EL (cell line): ENCODE results near the gene RAB11FIP3.
"Not testable (repeated sequence)": the region's sequence is repeated elsewhere in the genome, so short reads cannot be mapped to it uniquely, and the experiment has no call there.

ENCODE experiments used
- DNase-seq: peaks from one replicate; pipeline ENCODE4 v3.0.0-alpha.2; 2016

Gene RAB11FIP3

GRCh38 chr16:392450-393030 is 32.9 kb upstream of the RAB11FIP3 start:
- DNase-seq: no peak

GRCh38 chr16:396199-396598 is 29.2 kb upstream of the RAB11FIP3 start:
- no peak for DNase-seq

GRCh38 chr16:396605-397004 is 28.8 kb upstream of the RAB11FIP3 start:
- DNase-seq: peak; percentile 67

- DNase-seq: peak; percentile 46
These were observed 28.3 kb upstream of the RAB11FIP3 start, which contains the start of gene NME4 for GRCh38 chr16:397135-397661. Gene NME4, plus strand, starts transcription at chr16:397199. Its CDS starts 24 bp downstream, at chr16:397223.

- DNase-seq: peak; percentile 77
These were observed 27.6 kb upstream of the RAB11FIP3 start for GRCh38 chr16:397736-398332.

- no peak for DNase-seq
These were observed 26.7 kb upstream of the RAB11FIP3 start for GRCh38 chr16:398561-399339.

- no peak for DNase-seq
These were observed 26.0 kb upstream of the RAB11FIP3 start for GRCh38 chr16:399340-400019.

GRCh38 chr16:400061-400591 is 25.3 kb upstream of the RAB11FIP3 start:
- no peak for DNase-seq

GRCh38 chr16:401468-402348 is 23.7 kb upstream of the RAB11FIP3 start, which contains the start of gene DECR2:
Gene DECR2, plus strand, starts transcription at chr16:401885. Its CDS starts 79 bp downstream, at chr16:401964.
- peak; percentile 89 for DNase-seq

- DNase-seq: no peak
These were observed 20.4 kb upstream of the RAB11FIP3 start for GRCh38 chr16:404971-405486.

- no peak for DNase-seq
These were observed 19.6 kb upstream of the RAB11FIP3 start for GRCh38 chr16:405548-406506.

- no peak for DNase-seq
These were observed 18.2 kb upstream of the RAB11FIP3 start for GRCh38 chr16:407253-407652.

- DNase-seq: no peak
These were observed 14.8 kb upstream of the RAB11FIP3 start for GRCh38 chr16:410516-411178.

GRCh38 chr16:411576-412265 is 13.7 kb upstream of the RAB11FIP3 start:
- DNase-seq: no peak

- DNase-seq: peak; percentile 39
These were observed 10.9 kb upstream of the RAB11FIP3 start for GRCh38 chr16:414395-415169.

GRCh38 chr16:415170-415498 is 10.3 kb upstream of the RAB11FIP3 start:
- not testable (repeated sequence) for DNase-seq

GRCh38 chr16:422179-422578 is 3.3 kb upstream of the RAB11FIP3 start:
- DNase-seq: not testable (repeated sequence)

GRCh38 chr16:424033-424622 is 1.3 kb upstream of the RAB11FIP3 start:
- peak; percentile 99 for DNase-seq
